Measurements from ENCODE around the gene SYNGR3. TPM values are rescaled to one million over a fixed set of nuclear protein-coding genes. Genes with fewer than 3 reads are reported as not detected.
A peak's percentile ranks its signal among the peaks of the same experiment; 100 is the strongest.
"Not testable (repeated sequence)": the region's sequence is repeated elsewhere in the genome, so short reads cannot be mapped to it uniquely, and the experiment has no call there.

SYNGR3 gene
- total and polyA plus RNA-seq, 3 experiments from 2014 or later = 2.1 to 3.6 (median 3.4) TPM

DNA sequence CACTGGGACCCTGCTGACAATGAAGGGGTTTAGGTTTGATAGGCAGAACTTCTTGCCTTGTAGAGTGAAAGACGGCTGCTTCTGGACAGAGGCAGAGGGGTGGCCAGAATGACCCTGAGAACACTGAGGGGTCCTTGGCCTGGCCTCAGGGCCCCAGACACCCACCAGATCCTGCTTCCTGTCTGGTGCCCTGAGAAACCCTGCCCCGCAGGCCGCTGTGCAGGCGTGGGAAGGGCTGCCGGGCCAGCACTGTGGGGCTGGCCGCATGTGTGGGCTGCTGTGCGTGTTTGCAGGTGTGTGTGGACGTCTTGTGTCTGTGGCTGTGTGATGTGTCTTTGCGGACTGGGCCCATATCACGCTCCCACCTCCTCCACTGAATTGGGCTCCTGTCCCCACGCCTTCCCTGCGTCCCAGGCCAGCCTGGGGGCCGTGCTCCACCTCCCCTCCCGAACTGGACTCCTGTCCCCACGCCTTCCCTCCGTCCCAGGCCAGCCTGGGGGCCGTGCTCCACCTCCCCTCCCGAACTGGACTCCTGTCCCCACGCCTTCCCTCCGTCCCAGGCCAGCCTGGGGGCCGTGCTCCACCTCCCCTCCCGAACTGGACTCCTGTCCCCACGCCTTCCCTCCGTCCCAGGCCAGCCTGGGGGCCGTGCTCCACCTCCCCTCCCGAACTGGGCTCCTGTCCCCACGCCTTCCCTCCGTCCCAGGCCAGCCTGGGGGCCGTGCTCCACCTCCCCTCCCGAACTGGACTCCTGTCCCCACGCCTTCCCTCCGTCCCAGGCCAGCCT, 44.3 kb downstream of the SYNGR3 start:
- H3K9me3 Mint-ChIP-seq; H3K4me1 Mint-ChIP-seq; H3K4me3 Mint-ChIP-seq; H3K36me3 ChIP-seq (ENCODE audit: insufficient read depth, low read length); DNase-seq; CTCF ChIA-PET; H3K27me3 ChIP-seq (ENCODE audit: insufficient read depth, low read length, poor library complexity, severe bottlenecking); H3K27me3 Mint-ChIP-seq; H3K9me3 ChIP-seq (ENCODE audit: low read length); H3K4me3 ChIP-seq (ENCODE audit: low read length); H3K4me1 ChIP-seq (ENCODE audit: insufficient read depth, low read length); H3K36me3 Mint-ChIP-seq; H3K27ac Mint-ChIP-seq: not testable (repeated sequence)
- POLR2A ChIA-PET = interaction anchor here (0.6 kb wide), 1 partner anchor 385 kb away, joined by 5 read pairs; no protein-coding TSS in a partner anchor
- peak overlapping the region; percentile 51 for H3K27ac ChIP-seq (ENCODE audit: low read depth, low read length)

DNA sequence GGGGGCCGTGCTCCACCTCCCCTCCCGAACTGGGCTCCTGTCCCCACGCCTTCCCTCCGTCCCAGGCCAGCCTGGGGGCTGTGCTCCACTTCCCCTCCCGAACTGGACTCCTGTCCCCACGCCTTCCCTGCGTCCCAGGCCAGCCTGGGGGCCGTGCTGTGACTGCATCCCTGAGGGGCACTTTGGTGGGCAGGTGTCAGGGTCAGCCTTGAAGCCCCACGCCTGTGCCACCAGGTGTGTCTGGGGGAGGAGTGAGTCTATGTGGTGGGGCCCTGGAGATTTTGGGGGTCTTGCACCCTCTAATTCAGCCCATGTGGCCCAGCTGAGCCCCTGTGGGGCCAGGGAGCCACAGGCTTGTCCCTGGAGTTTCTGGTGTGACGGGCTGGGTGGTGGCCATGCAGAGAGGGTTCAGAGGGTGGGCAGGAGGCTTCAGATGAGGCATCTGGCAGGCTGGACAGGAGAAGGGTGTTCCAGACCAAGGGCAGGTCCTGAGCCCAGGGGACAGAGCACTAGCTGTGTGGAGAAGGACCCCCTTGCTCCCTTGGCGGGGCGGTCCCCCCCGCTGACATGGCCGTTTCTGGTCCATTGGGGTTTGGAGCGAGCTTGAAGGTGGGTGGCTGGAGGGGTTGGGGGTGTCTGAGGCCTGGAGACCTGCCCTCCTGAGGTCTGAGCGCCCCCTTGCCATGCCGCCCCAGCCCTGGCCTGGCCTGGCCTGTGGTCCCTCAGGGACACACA, 45.1 kb downstream of the SYNGR3 start:
- no peak overlapping the region for H3K4me3 Mint-ChIP-seq
- no peak for DNase-seq
- Histone ChIP-seq H3K4me1 (ENCODE audit: insufficient read depth, low read length) (no peaks in the 10 kb centered on the region), H3K4me3 (ENCODE audit: low read length) (no peak overlapping the region), H3K27me3 (ENCODE audit: insufficient read depth, low read length, poor library complexity, severe bottlenecking) (no peaks in the 10 kb centered on the region), H3K27ac (ENCODE audit: low read depth, low read length) (peak overlapping the region; percentile 43), H3K9me3 (ENCODE audit: low read length) (no peaks in the 10 kb centered on the region), H3K36me3 (ENCODE audit: insufficient read depth, low read length) (no peaks in the 10 kb centered on the region)
- CTCF ChIA-PET = no interaction called here
- H3K4me1 Mint-ChIP-seq = no peaks in the 10 kb centered on the region
- no peaks in the 10 kb centered on the region for H3K9me3 Mint-ChIP-seq
- no peaks in the 10 kb centered on the region for H3K27me3 Mint-ChIP-seq
- no peaks in the 10 kb centered on the region for H3K36me3 Mint-ChIP-seq
- no peak overlapping the region for H3K27ac Mint-ChIP-seq
- POLR2A ChIA-PET = interaction anchor here (2.0 kb wide), 1 partner anchor 13 kb away, joined by 6 read pairs; the partner anchor contains the start of genes NTHL1 and TSC2

DNA sequence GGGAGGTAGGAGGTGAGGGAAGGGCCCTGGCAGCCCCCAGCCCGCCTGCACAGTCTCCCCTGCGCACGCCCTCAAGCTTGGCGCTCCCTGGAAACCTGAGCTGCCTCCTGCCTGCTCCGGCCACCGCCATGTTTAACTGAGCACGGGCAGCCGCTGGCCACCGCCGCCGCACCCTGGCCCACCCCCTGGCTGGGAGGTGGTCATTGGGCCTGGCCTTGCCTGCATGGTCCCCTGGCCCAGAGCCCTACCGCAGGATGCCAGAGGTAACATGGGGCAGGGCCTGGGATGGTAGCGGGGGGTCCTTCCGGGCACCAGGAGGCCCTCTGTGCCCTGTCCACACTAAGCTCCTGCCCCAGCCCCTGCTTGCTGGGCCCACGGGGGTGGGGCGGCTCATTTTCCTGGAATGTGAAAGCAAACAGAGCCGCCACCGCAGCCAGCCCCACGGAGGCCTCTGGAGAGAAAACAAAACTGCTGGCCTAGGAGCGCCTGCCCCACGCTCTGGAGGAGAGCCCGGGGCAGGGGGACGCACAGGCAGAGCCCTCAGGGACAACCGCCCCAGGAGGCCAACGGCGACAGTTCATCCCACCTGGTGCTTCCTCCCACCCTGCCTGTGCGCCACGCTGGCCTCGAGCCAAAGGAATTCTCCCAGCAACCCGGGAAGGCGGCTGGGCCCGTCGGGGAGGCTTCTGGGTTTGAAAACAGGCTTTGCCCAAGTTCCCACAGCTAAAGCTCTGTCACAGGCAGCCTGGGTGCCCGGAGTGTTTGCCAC, 45.8 kb downstream of the SYNGR3 start:
- no peaks in the 10 kb centered on the region for H3K4me1 Mint-ChIP-seq
- POLR2A ChIA-PET = interaction anchor here (2.0 kb wide), 1 partner anchor 12 kb away, joined by 6 read pairs; the partner anchor contains the start of genes NTHL1 and TSC2

DNA sequence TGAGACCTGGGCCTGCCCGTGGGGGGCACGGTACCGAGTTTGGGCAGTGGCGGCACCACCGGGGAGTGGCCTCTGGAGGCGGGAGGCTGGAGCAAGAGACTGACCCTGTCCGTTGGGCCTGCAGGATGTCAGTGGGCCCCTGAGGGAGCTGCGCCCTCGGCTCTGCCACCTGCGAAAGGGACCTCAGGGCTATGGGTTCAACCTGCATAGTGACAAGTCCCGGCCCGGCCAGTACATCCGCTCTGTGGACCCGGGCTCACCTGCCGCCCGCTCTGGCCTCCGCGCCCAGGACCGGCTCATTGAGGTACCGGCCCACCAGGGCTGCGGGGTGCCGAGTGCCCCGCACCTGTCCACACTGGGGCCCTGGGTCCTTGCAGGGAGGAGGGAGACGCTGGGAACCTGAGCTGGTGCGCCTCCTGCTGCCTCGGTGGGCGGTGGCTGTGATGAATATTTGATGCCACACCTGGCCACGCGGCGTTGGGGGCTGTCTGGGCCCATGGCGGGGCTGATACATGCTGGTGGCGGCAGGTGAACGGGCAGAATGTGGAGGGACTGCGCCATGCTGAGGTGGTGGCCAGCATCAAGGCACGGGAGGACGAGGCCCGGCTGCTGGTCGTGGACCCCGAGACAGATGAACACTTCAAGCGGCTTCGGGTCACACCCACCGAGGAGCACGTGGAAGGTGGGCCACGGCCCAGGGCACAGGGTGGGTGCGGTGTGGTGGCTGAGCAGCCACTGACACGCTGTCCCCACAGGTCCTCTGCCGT, 46.6 kb downstream of the SYNGR3 start:
- Histone ChIP-seq H3K27me3 (ENCODE audit: insufficient read depth, low read length, poor library complexity, severe bottlenecking) (no peaks in the 10 kb centered on the region), H3K4me3 (ENCODE audit: low read length) (no peak overlapping the region), H3K9me3 (ENCODE audit: low read length) (no peaks in the 10 kb centered on the region), H3K4me1 (ENCODE audit: insufficient read depth, low read length) (no peaks in the 10 kb centered on the region), H3K27ac (ENCODE audit: low read depth, low read length) (no peak overlapping the region), H3K36me3 (ENCODE audit: insufficient read depth, low read length) (no peaks in the 10 kb centered on the region)
- no peaks in the 10 kb centered on the region for H3K36me3 Mint-ChIP-seq
- POLR2A ChIA-PET = interaction anchor here (2.0 kb wide), 1 partner anchor 11 kb away, joined by 6 read pairs; the partner anchor contains the start of genes NTHL1 and TSC2
- no peaks in the 10 kb centered on the region for H3K4me1 Mint-ChIP-seq
- H3K9me3 Mint-ChIP-seq = no peaks in the 10 kb centered on the region
- no peak overlapping the region for H3K27ac Mint-ChIP-seq
- CTCF ChIA-PET = no interaction called here
- no peak for DNase-seq
- H3K27me3 Mint-ChIP-seq = no peaks in the 10 kb centered on the region
- H3K4me3 Mint-ChIP-seq = no peak overlapping the region

More for the DNA sequence above, 45.8 kb downstream of the SYNGR3 start:
- no peak overlapping the region for H3K4me3 Mint-ChIP-seq
- H3K36me3 Mint-ChIP-seq = no peaks in the 10 kb centered on the region
- Histone ChIP-seq H3K4me1 (ENCODE audit: insufficient read depth, low read length) (no peaks in the 10 kb centered on the region), H3K4me3 (ENCODE audit: low read length) (no peak overlapping the region), H3K36me3 (ENCODE audit: insufficient read depth, low read length) (no peaks in the 10 kb centered on the region), H3K9me3 (ENCODE audit: low read length) (no peaks in the 10 kb centered on the region), H3K27ac (ENCODE audit: low read depth, low read length) (no peak overlapping the region), H3K27me3 (ENCODE audit: insufficient read depth, low read length, poor library complexity, severe bottlenecking) (no peaks in the 10 kb centered on the region)
- H3K27ac Mint-ChIP-seq = peak overlapping the region in 1 of 8 donors; percentile 38
- no peaks in the 10 kb centered on the region for H3K9me3 Mint-ChIP-seq
- H3K27me3 Mint-ChIP-seq = no peaks in the 10 kb centered on the region
- no peak for DNase-seq
- CTCF ChIA-PET = no interaction called here

DNA sequence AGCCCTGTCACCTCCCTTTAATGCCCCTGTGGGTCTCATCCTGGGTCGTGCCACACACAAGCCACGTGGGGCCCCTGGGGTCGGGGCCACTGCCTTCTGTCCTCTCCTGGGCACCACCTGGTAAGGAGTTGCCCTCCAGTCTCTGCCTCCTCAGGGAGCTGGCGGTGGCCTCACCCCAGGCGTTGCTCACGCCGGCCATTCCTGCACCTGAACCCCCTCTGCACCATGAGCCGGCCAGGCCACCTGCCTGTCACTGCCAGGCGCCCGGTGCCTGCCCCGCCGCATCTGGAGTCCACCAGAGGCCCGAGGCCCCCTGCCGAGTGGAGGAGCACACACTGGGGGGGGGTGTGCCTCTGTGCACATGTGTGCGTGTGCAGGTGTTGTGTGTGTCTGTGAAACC, 47.3 kb downstream of the SYNGR3 start:
- DNase-seq = no peak
- no peaks in the 10 kb centered on the region for H3K9me3 Mint-ChIP-seq
- no peak overlapping the region for H3K4me3 ChIP-seq (ENCODE audit: low read length)
- H3K27me3 ChIP-seq (ENCODE audit: insufficient read depth, low read length, poor library complexity, severe bottlenecking) = no peaks in the 10 kb centered on the region
- no peaks in the 10 kb centered on the region for H3K27me3 Mint-ChIP-seq
- no peak overlapping the region for H3K27ac Mint-ChIP-seq
- no peak overlapping the region for H3K4me3 Mint-ChIP-seq
- ChIA-PET POLR2A (interaction anchor here (2.0 kb wide), 1 partner anchor 10 kb away, joined by 6 read pairs; the partner anchor contains the start of genes NTHL1 and TSC2), CTCF (no interaction called here)
- no peaks in the 10 kb centered on the region for H3K9me3 ChIP-seq (ENCODE audit: low read length)
- H3K27ac ChIP-seq (ENCODE audit: low read depth, low read length) = no peak overlapping the region
- no peaks in the 10 kb centered on the region for H3K4me1 ChIP-seq (ENCODE audit: insufficient read depth, low read length)
- no peaks in the 10 kb centered on the region for H3K36me3 Mint-ChIP-seq
- no peaks in the 10 kb centered on the region for H3K36me3 ChIP-seq (ENCODE audit: insufficient read depth, low read length)
- no peaks in the 10 kb centered on the region for H3K4me1 Mint-ChIP-seq

DNA sequence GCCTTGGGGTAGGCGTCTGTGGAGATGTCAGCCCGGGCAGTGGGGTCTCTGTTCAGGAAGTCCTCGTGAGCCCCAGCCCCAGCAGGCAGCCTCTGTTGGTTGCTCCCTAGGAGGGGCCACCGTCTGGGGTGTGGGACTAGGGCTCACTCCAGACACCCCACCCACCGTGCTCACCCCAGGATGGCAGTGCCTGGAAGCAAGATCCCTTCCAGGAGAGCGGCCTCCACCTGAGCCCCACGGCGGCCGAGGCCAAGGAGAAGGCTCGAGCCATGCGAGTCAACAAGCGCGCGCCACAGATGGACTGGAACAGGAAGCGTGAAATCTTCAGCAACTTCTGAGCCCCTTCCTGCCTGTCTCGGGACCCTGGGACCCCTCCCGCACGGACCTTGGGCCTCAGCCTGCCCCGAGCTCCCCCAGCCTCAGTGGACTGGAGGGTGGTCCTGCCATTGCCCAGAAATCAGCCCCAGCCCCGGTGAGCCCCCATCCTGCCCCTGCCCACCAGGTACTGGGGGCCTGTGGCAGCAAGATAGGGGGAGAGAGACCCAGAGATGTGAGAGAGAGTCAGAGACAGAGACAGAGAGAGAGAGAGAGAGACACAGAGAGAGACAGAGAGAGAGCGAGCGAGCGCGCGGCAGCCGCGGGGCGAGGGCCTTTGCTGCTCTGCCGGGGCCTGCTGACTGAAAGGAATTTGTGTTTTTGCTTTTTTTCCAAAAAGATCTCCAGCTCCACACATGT, 48.0 kb downstream of the SYNGR3 start:
- CTCF ChIA-PET = no interaction called here
- H3K27ac ChIP-seq (ENCODE audit: low read depth, low read length) = no peak overlapping the region
- POLR2A ChIA-PET = no interaction called here
- H3K4me3 ChIP-seq (ENCODE audit: low read length) = no peak overlapping the region
- Mint-ChIP-seq H3K4me3 (no peak overlapping the region), H3K9me3 (no peaks in the 10 kb centered on the region), H3K4me1 (no peaks in the 10 kb centered on the region), H3K36me3 (no peaks in the 10 kb centered on the region), H3K27me3 (no peaks in the 10 kb centered on the region), H3K27ac (no peak overlapping the region)
- no peaks in the 10 kb centered on the region for H3K36me3 ChIP-seq (ENCODE audit: insufficient read depth, low read length)
- H3K4me1 ChIP-seq (ENCODE audit: insufficient read depth, low read length) = no peaks in the 10 kb centered on the region
- no peaks in the 10 kb centered on the region for H3K27me3 ChIP-seq (ENCODE audit: insufficient read depth, low read length, poor library complexity, severe bottlenecking)
- DNase-seq = no peak
- H3K9me3 ChIP-seq (ENCODE audit: low read length) = no peaks in the 10 kb centered on the region

Measured in CD8-positive, alpha-beta memory T cell (primary cell).